IPS-15b (cell line): ENCODE measurements around the gene ZNF296.

Experiments
- H3K27me3 ChIP-seq: one replicate; pipeline ENCODE4 v1.6.1; 2013; ENCODE audit warnings: low read length; ENCODE audit not compliant: control insufficient read depth, insufficient read depth
- H3K36me3 ChIP-seq: one replicate; pipeline ENCODE4 v1.6.1; 2013; ENCODE audit warnings: low read length; ENCODE audit not compliant: control insufficient read depth, insufficient read depth
- H3K4me1 ChIP-seq: one replicate; pipeline ENCODE4 v1.6.1; 2013; ENCODE audit warnings: mild to moderate bottlenecking, low read length; ENCODE audit not compliant: control insufficient read depth, insufficient read depth
- H3K4me3 ChIP-seq: one replicate; pipeline ENCODE4 v1.5.1; 2013; ENCODE audit warnings: low read depth, low read length
- H3K9ac ChIP-seq: one replicate; pipeline ENCODE4 v1.6.1; 2013; ENCODE audit warnings: low read depth, mild to moderate bottlenecking, low read length
- H3K9me3 ChIP-seq: one replicate; pipeline ENCODE4 v1.6.1; 2013; ENCODE audit warnings: mild to moderate bottlenecking, low read length; ENCODE audit not compliant: control insufficient read depth, insufficient read depth

Gene ZNF296

DNA sequence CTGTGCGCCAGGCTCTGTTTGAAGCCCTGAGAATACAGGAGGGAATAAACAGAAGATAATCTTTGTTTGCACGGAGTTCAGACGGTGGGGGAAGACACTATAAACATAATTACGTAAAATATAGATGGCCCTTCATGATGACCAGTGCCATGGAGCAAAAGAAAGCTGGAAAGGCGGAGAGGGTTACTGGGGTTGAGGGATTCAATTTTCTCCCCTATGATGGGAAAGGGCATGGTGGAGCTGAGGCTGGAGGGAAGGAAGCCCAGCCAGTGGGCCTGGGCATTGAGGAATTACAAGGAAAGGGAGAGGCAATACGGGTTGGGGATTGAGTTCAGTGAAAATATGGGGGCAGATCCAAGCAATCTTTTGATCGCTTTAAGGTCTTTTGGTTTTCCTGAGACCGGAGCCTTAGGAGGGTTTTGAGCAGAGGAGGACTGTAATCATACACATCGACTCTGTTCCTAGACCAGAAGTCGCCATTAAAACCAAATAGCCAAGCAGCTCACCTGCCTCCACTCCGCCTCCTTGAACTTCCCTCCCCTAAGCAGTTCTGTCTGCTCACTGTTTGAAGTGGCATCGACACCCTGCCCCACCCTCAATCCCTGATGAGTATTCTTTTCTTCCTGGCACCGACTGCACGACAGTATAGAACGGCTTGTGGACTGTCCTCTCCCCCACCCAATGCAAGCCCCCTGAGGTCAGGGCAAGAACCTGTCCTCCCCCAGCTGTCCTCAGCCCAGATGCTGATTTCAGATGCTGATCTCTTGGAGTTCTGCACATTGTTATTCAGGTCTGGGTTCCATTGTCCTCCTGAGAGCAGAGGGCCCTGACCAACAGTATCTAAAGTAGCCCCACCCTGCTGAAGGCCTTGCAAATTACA is 813 bp upstream of the ZNF296 start:
- peaks cover 25% of the 10 kb centered on the region for H3K4me1 ChIP-seq
- no peak overlapping the region for H3K9ac ChIP-seq
- no peaks in the 10 kb centered on the region for H3K9me3 ChIP-seq
- H3K27me3 ChIP-seq = no peaks in the 10 kb centered on the region
- peak overlapping the region; percentile 35 for H3K4me3 ChIP-seq
- H3K36me3 ChIP-seq = peaks cover 11% of the 10 kb centered on the region

DNA sequence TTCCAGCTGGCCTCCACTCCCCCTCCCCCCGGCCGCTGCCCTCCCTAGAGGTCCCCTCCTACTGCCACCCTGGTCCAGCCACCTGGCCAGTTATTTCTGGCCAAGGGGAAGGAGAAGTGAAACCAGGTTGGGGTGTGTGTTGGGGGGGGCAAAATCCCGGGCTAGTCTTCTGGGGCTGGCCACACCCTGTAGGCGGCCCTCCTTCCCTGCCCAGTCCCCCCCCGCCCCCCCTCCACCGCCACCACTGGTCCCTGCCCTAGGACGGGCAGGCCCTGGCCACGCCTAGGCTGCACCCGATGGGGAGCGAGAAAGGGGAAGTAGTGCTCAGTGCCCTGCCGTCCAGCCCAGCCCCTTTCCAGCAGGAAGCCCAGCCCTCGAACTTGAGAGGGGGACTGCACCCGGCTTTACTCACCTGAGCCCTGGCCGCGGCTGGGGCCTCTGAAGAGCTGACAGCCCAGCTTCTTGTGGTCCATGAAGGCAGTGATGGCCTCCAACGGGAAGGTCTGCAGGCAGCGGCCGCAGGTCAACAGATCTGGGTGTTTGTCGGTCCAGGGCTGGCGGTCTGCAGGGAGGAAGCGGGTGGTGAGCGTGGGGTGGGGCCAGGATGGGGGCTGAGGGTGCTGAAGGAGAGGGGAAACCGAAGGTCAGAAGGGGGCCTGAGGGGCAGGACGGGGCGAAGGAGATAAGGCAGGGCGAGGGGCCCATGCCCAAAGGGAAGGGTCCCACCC is 813 bp downstream of the ZNF296 start:
- peaks cover 20% of the 10 kb centered on the region for H3K4me1 ChIP-seq
- H3K4me3 ChIP-seq = peak overlapping the region; percentile 88
- H3K36me3 ChIP-seq = peaks cover 20% of the 10 kb centered on the region
- H3K9ac ChIP-seq = peak overlapping the region; percentile 73
- no peaks in the 10 kb centered on the region for H3K9me3 ChIP-seq
- H3K27me3 ChIP-seq = no peaks in the 10 kb centered on the region

GRCh38 chr19:45074744-45075300 is 1.5 kb downstream of the ZNF296 start:
- Histone ChIP-seq H3K4me3 (peak overlapping the region; percentile 88), H3K9me3 (no peaks in the 10 kb centered on the region), H3K36me3 (peaks cover 26% of the 10 kb centered on the region), H3K27me3 (no peaks in the 10 kb centered on the region), H3K4me1 (peaks cover 20% of the 10 kb centered on the region), H3K9ac (peak overlapping the region; percentile 47)

- peaks cover 39% of the 10 kb centered on the region for H3K36me3 ChIP-seq
- no peaks in the 10 kb centered on the region for H3K27me3 ChIP-seq
- peaks cover 11% of the 10 kb centered on the region for H3K4me1 ChIP-seq
- no peak overlapping the region for H3K4me3 ChIP-seq
- H3K9me3 ChIP-seq = no peaks in the 10 kb centered on the region
- peak overlapping the region; percentile 24 for H3K9ac ChIP-seq
Measured at GRCh38 chr19:45071969-45072790, 4.1 kb downstream of the ZNF296 start.

- Histone ChIP-seq H3K4me3 (no peak overlapping the region), H3K9me3 (no peaks in the 10 kb centered on the region), H3K9ac (no peak overlapping the region), H3K36me3 (peaks cover 46% of the 10 kb centered on the region), H3K4me1 (peaks cover 5% of the 10 kb centered on the region), H3K27me3 (no peaks in the 10 kb centered on the region)
Measured at GRCh38 chr19:45071545-45071938, 4.7 kb downstream of the ZNF296 start.

DNA sequence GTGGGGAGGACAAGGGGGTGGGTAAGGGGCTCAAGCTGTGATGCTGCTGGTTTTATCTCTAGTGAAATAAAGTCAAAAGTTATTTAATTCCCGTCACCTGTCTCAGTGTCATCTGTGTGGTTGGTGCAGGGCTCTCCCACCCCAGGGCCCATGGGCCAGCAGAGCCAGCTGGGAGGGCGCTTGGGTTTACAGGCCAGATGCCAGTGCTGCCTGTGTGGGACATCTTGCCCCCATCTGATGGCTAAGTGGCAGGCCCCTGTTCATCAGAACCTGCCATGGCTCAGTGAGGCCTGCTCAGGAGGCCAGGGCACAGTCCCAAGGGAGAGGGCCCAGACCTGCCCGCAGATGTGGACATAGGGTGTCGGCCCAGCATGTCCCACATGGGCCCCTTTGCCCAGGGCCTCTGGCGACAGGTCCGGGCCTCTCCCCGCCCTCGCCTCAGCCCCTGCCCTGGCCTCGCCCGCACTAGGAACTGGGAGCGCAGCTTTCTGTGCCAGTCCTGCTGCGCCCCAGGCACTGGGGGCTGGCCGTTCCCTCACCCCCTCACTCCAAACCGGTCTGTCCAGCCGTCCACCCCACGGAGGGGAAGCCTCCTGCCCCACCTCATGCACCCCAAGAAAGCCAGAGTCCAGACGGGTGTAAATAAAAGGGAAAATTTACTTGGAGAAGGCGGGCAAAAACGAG is 5.3 kb downstream of the ZNF296 start:
- H3K4me1 ChIP-seq = peaks cover 4% of the 10 kb centered on the region
- H3K36me3 ChIP-seq = peaks cover 46% of the 10 kb centered on the region
- no peaks in the 10 kb centered on the region for H3K9me3 ChIP-seq
- no peak overlapping the region for H3K4me3 ChIP-seq
- no peak overlapping the region for H3K9ac ChIP-seq
- no peaks in the 10 kb centered on the region for H3K27me3 ChIP-seq

DNA sequence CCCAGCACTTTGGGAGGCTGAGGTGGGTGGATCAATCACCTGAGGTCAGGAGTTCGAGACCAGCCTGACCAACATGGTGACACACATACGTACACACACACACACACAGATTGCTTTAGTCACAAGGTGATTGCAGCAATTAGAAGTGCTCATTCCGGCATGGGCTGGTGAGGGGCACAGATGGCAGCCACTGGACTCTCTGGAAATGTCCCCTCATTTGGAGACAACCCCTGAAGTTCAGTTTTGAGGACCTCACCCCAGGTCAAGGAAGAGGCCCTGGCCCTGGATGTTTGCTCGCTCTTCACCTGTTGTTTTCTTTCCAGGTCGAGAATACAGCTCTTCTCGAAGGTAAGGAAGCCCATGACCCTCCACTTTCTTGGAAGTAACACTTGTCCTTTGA is 6.1 kb downstream of the ZNF296 start:
- no peak overlapping the region for H3K4me3 ChIP-seq
- H3K4me1 ChIP-seq = peaks cover 4% of the 10 kb centered on the region
- no peaks in the 10 kb centered on the region for H3K9me3 ChIP-seq
- peaks cover 48% of the 10 kb centered on the region for H3K36me3 ChIP-seq
- H3K27me3 ChIP-seq = no peaks in the 10 kb centered on the region
- no peak overlapping the region for H3K9ac ChIP-seq

DNA sequence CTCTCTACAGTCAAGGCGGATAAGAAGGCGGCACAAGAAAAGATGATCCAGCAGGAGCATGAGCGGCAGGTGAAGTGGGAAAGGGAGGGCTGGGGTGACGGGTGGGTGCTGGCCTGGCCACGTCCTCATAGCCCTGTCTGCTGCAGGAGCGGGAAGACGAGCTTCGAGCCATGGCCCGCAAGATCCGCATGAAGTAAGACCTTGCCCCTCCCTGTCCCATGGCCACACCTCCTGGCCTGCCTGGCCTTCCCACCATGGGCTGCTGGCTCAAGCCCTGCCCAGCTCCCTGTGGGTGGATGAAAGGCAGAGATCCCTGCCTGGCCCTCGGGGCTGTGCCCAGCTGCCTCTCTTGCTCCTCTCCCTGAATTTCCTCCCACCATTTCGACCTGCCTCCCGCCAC is 7.2 kb downstream of the ZNF296 start:
- H3K27me3 ChIP-seq = no peaks in the 10 kb centered on the region
- H3K4me3 ChIP-seq = no peak overlapping the region
- peaks cover 56% of the 10 kb centered on the region for H3K36me3 ChIP-seq
- no peaks in the 10 kb centered on the region for H3K4me1 ChIP-seq
- no peak overlapping the region for H3K9ac ChIP-seq
- H3K9me3 ChIP-seq = no peaks in the 10 kb centered on the region

DNA sequence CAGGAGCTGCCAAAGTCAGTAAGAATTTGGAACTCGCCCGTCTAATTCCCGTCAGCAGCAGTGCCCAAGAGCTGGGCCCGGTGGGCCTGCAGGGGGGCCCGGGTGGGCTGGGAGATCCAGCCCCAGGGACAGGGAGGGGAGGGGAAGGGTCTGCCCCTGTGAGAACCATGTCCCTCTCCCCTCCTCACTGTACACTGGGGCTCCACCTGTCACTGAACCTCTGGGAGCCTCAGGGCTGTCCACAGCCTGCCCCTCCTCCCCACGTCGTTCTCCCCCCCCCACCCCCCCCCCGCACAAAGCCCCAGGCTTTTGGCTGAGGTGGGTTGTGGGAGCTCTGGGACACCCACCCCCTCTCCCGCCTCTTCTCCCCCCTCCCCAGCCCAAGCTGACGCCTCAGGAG is 8.2 kb downstream of the ZNF296 start:
- Histone ChIP-seq H3K36me3 (peaks cover 61% of the 10 kb centered on the region), H3K9me3 (no peaks in the 10 kb centered on the region), H3K9ac (no peak overlapping the region), H3K4me1 (no peaks in the 10 kb centered on the region), H3K27me3 (no peaks in the 10 kb centered on the region), H3K4me3 (no peak overlapping the region)

GRCh38 chr19:45066921-45067661 is 9.2 kb downstream of the ZNF296 start:
- Histone ChIP-seq H3K4me1 (no peaks in the 10 kb centered on the region), H3K36me3 (peaks cover 58% of the 10 kb centered on the region), H3K4me3 (no peak overlapping the region), H3K9ac (no peak overlapping the region), H3K27me3 (no peaks in the 10 kb centered on the region), H3K9me3 (no peaks in the 10 kb centered on the region)
